OCI-M2 (cell line): ENCODE data around the gene CYP4F2.
"Not testable (repeated sequence)": the region's sequence is repeated elsewhere in the genome, so short reads cannot be mapped to it uniquely, and the experiment has no call there.

Experiments used
- DNase-seq: peaks from one replicate; lab custom pipeline; 2025; ENCODE audit not compliant: unreplicated experiment; lab: John Stamatoyannopoulos, UW

Gene CYP4F2

DNA sequence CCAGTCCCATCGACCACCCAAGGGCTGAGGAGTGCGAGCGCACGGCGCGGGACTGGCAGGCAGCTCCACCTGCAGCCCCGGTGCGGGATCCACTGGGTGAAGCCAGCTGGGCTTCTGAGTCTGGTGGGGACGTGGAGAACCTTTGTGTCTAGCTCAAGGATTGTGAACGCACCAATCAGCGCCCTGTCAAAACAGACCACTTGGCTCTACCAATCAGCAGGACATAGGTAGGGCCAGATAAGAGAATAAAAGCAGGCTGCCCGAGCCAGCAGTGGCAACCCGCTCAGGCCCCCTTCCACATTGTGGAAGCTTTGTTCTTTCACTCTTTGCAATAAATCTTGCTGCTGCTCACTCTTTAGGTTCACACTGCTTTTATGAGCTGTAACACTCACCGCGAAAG, 2.2 kb upstream of the CYP4F2 start:
- not testable (repeated sequence) for DNase-seq

DNA sequence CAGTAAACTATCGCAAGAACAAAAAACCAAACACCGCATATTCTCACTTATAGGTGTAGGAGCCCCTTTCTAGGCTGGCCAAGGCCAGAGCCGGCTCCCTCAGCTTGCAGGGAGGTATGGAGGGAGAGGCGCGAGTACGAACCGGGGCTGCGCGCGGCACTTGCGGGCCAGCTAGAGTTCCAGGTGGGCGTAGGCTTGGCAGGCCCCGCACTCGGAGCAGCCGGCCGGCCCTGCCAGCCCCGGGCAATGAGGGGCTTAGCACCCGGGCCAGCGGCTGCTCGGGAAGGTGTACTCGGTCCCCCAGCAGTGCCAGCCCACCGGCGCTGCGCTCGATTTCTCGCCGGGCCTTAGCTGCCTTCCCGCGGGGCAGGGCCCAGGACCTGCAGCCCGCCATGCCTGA, 1.7 kb upstream of the CYP4F2 start:
- DNase-seq = not testable (repeated sequence)

DNA sequence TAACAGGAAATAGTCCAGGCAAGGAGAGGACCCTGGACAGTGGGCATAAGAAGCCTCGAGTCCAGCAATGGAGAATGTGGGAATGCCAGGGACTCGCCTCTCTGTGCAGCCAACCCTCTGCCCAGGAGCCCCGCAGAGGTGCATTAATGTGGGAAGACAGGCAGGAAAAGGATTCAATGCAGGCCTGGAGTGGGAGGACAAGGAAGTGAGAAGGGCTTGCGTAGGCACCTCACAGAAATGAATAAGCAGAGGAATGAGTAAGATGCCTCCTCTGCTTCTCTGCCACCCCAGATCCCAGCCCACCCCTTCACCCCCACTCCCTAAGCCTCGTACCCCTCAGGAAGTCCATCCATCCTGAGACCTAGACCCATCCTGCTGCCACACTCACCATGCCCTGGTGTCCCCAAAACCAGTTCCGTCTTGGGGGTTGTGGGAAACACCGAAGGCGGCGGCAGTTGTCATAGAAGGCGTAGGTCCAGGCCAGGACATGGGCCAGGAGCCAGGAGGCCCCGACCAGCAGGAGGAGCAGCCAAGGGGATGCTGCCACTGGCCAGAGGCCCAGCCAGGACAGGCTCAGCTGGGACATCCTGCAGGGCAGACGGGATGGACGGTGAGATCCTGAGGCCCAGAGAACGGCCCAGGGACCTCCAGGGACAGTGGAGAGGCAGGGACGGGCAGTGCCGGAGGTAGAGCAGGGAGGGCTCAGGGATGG, 692 bp downstream of the CYP4F2 start:
- DNase-seq = no peak

DNA sequence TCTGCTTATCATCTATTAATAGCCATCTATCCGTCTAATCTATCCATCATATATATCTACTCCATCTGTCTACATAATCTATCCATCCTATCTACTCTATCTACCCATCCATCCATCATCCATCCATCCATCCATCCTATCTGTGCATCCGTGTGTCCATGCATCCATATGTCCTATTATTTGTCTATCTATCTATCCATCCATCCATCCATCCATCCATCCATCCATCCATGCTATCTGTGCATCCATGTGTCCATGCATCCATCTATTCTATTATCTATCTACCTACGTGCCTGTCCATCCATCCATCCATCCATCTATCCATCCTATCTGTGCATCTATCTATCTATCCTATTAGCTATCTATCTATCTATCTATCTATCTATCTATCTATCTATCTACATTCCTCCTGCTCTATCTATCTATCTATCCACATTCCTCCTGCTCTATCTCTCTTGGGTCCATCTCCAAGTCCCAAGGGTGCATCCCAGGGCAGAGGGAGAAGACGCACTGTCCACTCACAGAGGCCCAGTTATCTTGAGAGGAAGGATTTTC, 1.9 kb downstream of the CYP4F2 start:
- DNase-seq = no peak

DNA sequence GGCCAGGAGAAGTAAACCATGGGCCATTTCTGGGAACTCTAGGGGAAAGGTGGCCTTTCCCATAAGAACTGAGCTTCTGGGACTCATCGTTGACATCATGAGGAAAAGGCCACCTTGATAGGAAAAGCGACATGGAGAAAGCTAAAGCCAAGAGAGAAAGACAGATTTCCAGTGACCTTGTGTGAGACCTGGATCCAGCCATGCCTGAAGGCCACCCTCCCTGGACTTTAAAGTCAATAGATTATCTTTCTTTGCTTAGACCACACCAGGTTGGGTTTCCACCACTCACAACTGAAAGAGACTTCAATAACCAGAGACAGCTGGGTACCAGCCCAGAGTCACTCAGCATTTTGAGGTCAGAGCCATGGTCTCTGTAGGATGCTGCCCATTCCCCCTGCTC, 3.5 kb downstream of the CYP4F2 start:
- no peak for DNase-seq

DNA sequence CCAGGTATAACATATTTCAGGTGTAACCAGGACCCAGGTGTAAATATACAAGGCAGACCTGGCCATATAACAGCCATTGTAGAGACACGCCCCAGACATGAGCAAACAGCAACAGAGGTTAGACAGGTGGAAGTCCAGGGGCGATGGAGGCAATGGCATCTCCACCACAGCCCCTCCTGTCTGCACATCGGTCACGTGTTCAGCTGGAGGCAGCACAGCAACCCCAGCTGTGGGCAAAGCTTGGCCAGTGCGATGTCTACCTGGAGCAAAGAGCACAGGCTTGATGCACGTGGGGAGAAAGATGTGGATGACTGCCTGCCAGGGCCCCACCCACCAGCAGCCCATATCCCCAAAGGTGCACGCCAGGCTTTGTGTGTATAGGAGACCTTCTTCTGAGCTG, 4.4 kb downstream of the CYP4F2 start:
- DNase-seq = no peak

DNA sequence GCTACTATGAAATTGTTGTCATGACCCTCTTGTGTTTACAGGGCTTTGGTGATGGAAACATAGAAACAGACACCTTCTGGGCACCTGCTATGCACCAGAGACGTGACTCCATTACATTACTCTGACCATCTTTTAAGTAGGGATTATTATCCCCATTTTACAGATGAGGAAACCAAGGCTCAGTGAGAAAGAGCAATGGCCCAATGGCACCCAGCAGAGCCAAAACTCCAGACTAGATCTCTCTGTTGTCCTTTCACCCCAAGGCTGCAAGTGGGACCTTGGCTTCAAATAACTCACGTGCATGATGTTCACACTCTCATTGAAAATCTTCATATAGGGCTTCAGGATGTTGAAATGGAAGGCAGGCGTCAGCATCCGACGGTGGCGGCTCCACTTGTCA, 5.9 kb downstream of the CYP4F2 start:
- DNase-seq = no peak

DNA sequence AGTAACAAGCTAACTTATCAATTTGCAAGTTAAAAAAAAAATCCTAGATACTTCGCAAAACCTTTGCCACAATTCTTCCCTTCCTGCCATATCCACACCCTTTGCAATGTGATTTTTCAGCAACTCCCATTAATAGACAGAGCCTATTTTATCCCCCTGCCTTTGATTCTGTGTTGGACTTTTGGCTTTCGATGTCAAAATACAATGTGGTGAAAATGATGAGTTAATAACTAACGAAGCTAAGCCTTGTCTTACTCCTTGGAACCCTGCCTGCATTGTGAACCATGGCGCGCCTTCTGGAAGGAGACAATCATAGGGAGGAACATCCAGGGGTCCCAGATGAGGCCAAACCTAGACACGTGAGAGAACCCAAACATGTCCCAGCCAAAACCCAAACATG, 6.4 kb downstream of the CYP4F2 start:
- DNase-seq = no peak

DNA sequence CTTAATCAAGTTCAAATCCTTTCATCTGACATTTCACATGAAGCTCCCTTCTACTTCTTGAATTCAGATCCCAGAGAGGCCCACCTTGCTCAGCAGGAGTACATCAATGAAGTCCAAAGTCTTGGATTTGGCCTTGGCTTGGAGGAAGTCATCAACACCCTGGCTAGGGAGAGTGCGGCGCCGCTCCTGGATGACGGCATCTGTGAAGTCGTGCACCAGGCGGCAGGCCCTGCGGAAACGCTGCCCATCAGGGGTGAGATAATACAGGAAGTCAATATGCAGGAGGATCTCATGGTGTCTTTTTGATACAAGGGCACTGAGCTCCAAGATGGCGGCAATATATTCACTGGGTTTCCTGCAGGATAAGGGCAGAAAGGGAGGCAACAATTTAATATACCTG, 8.5 kb downstream of the CYP4F2 start:
- DNase-seq = not testable (repeated sequence)

DNA sequence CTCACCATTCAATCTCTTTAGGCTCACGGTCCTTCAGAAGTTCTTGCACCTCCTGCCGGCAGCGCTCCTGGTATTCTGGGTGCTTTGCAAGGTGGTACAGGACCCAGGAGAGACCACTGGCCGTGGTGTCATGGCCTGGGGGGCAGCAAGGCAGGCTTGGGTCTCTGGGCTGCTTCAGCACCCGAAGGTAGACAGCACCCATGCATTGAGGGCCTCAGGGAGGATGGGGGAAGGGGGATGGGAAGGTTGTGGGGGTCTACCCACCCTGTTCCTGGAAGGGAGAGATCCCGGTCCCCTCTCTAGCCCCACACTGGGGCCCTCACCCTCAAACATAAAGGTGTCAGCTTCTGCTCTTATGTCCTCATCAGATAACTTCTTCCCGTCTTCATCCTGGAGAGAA, 12.0 kb downstream of the CYP4F2 start:
- no peak for DNase-seq

DNA sequence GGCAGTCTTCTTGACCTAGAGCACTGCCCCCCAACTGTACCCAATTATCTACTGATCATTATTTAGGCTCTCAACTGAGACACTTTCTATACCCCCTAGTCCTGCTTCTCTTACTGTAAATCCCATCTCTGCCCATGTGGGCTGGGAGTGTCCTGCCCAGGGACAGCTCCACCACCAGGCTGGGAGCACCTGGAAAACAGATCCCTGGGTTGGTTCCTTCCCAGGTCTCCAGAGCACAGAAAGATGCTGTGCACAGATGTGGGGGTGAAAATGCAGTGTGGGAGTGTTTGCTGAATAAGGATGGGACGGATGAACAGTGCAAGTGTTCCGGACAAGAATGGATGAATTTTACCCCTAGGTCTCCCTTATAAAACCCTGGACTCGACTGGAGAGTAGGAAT, 12.7 kb downstream of the CYP4F2 start:
- DNase-seq = no peak

DNA sequence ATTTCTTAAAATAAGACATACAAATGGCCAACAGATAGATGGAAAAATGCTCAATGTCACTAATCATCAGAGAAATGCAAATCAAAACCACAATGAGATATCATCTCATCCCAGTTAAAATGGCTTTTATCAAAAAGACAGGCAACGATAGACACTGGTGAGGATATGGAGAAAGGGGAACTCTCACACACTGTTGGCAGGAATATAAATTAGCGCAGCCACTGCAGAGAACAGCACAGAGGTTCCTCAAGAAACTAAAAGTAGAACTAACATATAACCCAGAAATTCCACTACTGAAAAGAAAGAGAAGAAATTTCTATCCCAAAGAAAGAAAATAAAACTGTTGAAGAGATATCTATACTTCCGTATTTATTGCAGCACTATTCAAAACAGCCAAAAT, 14.5 kb downstream of the CYP4F2 start:
- not testable (repeated sequence) for DNase-seq

DNA sequence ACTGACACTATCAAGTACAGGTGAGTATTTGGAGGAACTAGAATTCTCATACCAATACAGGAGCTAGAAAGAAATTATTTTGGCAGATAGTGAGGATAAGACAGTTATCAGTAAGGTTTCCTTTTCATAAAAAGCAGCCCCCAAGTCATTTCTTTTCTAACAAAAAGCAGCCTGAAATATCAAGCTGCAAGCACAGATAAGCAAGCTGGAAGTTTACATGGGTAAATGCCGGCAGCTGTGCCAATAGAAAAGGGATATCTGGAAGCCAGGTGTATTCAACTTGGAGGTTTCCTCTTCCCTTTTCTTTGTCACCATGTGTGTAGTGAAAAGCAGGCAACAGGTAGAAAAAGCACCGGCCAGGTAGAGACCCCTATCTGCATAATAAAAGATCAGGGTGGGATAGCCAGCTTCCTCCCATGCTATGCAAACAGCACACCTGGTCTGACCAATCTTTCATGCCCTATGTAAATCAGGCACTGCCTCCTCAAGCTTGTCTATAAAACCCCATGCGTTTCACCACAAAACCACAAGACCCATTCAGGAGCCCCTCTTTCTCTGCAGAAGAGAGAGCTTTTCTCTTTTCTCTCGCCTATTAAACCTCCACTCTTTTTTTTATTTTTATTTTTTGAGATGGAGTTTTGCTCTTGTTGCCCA, 22.9 kb downstream of the CYP4F2 start:
- DNase-seq = no peak

DNA sequence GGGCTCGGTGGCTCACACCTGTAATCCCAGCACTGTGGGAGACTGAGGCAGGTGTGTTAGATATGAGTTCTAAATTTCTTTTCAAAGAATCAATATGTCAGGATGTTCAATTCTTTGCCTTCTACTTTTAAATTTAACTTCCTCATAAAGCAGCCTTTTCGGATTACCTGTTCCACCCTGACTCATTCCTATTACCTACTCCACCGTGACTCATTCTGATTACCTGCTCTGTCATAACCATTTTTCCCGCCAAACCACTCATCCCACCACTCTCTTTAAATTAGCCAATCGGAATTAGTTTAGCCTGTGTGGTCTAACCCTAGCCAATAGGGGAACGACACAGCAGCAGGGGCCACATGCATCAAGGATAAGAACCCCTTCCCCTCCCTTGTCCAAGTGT, 24.1 kb downstream of the CYP4F2 start:
- not testable (repeated sequence) for DNase-seq

DNA sequence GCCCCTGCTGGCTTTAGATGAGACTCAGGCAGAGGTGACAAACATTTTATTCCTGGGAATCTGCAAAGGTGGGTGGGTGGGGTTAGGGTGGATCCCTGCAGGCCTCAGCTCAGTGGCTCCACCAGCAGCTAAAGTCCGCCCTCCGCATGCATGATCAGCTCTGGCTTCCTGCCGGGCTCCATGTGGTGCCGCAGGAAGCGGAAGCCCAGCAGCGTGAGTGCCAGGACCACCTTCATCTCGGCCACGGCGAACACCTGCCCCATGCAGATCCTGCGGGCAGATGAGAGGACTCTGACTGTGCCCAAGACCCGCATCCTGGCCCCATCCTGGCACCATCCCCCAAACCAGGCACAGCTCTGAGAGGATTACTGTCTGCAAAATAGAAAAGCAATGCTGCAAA, 26.3 kb downstream of the CYP4F2 start:
- no peak for DNase-seq

DNA sequence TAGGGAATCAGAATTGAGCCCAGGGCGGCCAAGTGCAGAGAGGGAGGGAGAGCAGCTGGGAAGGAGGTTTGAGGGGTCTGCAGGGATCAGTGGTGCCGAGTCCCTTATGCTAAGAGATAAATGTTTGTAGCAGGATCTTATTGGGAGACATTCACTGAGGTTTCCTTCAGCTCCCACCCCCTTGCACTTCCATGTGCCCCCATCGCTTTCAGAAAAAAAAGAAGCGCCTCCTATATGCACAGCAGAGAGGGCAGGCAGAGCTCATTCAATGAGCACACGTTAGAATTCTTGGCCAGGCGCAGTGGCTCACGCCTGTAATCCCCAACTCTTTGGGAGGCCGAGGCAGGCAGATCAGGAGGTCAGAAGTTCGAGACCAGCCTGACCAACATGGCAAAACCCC, 28.0 kb downstream of the CYP4F2 start:
- no peak for DNase-seq

DNA sequence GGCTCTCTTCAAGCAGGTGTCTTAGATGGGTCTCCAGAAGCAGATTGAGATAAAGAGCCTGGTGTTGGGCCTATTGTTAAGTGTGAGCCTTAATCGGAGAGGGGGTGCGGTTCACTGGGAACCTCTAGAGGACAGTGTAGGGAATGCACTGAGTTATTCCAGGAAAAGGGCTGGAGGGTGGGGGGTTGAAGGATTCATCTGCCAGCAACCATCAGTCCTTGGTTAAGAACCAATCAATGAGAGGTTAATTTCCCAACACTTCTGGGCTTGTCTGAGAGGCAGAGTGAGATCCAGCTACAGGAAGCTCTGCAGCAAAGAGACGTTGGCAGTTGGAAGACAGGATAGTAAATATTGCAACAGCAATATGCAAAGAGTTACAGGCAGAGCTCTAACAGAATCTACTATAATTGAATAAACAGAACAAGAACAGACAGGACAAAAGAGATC, 28.7 kb downstream of the CYP4F2 start:
- peak; percentile 29 for DNase-seq

DNA sequence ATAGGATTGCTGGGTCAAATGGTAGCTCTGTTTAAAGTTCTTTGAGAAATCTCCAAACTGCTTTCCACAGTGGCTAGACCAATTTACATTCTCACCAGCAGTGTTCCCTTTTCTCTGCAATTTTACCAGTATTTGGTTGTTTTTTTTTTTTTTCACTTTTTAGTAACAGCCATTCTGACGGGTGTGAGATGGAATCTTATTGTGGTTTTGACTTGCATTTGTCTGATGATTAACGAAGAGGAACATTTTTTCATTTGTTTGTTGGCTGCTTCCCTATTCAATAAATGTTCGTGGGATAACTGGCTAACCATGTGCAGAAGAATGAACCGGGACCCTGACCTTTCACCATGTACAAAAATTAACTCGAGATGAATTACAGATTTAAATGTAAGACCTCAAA, 31.2 kb downstream of the CYP4F2 start:
- no peak for DNase-seq

DNA sequence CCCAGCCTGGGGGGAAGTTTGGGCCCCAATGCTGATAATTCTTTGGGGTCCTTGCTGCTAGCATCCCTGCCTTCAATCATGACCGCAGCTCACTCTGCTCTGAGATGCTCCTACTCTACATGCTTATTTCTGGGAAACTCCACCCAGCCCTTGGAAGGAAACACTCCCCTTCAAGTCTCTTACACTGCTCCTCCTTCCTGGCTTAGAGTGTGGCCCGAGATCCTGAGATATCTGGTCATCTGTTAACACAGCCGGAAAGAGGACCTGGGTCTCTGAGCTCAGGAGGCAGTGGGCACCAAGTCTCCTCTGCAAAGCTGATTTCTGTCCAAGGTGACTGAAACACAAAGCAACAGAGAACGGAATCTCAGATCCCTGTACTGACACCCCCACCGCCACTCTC, 33.0 kb downstream of the CYP4F2 start:
- no peak for DNase-seq

DNA sequence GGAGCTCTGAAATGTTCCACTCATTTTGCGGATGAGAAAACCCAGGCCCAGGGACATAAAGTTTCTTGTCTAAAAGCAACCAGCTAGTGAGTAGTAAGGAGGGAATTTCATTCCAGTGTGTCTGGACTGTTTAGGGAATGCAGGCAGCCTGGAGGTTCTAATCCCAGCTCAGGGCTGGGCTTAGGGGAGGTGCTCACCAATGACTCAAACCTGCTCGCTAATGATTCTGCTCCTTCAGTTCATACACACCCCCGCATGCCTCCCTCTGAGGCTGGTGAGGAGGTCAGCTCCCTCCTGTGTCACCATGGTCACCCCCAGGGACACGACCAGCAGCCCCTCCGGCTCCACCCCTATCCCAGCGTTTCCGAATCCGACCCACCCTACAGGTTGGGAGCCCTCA, 34.6 kb downstream of the CYP4F2 start:
- DNase-seq = no peak

DNA sequence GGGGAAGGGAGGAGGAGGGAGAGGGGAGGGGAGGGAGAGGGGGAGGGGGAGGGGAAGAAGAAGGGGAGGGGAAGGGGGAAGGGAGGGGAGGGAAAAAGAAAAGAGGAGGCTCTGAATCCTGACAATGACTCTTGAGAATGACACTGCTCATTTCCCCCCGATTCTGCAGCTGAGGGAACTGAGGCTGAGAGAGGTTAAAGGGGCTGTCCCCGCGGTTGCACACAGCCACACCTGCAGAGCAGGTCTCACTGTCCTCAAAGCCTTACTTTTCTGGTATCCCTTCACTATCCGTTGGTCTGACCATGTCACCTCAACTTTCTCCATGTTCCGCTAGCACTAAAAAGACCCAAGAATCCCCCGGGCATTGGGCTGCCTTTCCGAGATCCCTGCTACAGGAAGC, 35.4 kb downstream of the CYP4F2 start:
- no peak for DNase-seq

DNA sequence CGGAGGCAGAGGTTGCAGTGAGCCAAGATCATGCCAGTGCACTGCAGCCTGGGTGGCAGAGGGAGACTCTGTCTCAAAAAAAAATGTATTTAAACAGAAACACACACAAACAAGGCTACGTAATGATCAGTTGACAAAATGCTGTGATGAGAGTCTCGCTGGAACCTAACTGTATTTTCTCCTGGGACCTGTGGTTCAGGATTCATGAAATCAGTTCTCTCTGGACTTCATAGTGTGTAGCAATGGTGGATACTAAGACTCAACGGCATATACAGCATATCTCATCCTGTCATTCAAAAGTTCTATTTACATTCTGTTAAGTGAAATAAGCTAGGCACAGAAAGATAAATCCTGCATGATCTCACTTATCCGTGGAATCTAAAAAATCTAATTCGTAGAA, 37.4 kb downstream of the CYP4F2 start:
- no peak for DNase-seq

DNA sequence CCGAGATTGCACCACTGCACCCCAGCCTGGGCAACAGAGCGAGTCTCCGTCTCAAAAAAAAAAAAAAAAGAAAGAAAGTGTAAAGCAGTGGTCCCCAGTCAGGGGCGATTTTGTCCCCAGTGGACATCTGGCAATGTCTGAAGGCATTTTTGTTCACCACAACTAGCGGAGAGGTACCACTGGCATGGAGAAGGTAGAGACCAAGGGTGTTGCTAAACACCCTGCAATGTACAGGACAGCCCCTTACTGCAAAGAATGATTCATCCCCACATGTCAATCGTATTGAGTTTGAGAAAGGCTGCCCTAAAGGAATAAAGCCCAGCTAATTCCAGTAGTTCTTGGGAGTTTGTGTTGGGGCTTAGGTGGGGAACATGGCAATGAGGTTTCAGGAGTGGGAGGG, 38.7 kb downstream of the CYP4F2 start:
- no peak for DNase-seq
